Activated CD8-positive, alpha-beta T cell treated with anti-CD3 and anti-CD28 coated beads for 36 hours (primary cell): ENCODE measurements around the gene SLC44A1. TPM values are rescaled to one million over a fixed set of nuclear protein-coding genes. Genes with fewer than 3 reads are reported as not detected.

Experiments used
- ATAC-seq: fragments of 200-7000 bp; cut with Tn5 transposase; one replicate; pipeline ENCODE4 v1.10.0; 2021; ENCODE audit warnings: mild to moderate bottlenecking, moderate library complexity
- CTCF ChIA-PET: fragments of 350-600 bp; sonication (Branson Sonifier 250); formaldehyde crosslinking; loops from one replicate; lab custom pipeline; 2021; ENCODE audit warnings: antibody characterized with exemption; lab: Charles Lee
- POLR2A ChIA-PET: fragments of 350-600 bp; sonication (Branson Sonifier 250); formaldehyde crosslinking; loops from one replicate; lab custom pipeline; 2021; ENCODE audit warnings: antibody characterized with exemption; lab: Charles Lee
- DNase-seq: peaks from one replicate; pipeline ENCODE4 v3.0.0-alpha.2; 2020
- H3K27ac Mint-ChIP-seq: one replicate; pipeline ENCODE4 v1.8.0; 2021; ENCODE audit warnings: mild to moderate bottlenecking, mixed read lengths
- H3K27me3 Mint-ChIP-seq: one replicate; pipeline ENCODE4 v1.8.0; 2021; ENCODE audit warnings: mixed read lengths
- H3K36me3 Mint-ChIP-seq: one replicate; pipeline ENCODE4 v1.8.0; 2021; ENCODE audit warnings: low read depth, mixed read lengths
- H3K4me1 Mint-ChIP-seq: one replicate; pipeline ENCODE4 v1.8.0; 2021; ENCODE audit warnings: low read depth, mixed read lengths
- H3K4me3 Mint-ChIP-seq: one replicate; pipeline ENCODE4 v1.8.0; 2021; ENCODE audit warnings: mild to moderate bottlenecking, moderate library complexity, mixed read lengths
- H3K9me3 Mint-ChIP-seq: one replicate; pipeline ENCODE4 v1.8.0; 2021; ENCODE audit warnings: mixed read lengths
- CTCF ChIP-seq: fragments of 200-600 bp; IDR thresholded peaks from one replicate; pipeline ENCODE4 v1.8.0; 2022; ENCODE audit warnings: antibody characterized with exemption, mild to moderate bottlenecking
- intact Hi-C: fragments of 100-400 bp; cut with micrococcal nuclease; formaldehyde crosslinking; loops from one replicate; pipeline ENCODE4 v1.10.0; 2022
- total RNA-seq, 2 experiments: library from RNA; stranded (reverse); gene quantifications; one replicate each; pipeline ENCODE4 v1.2.3, GENCODE V29; 2021

Gene SLC44A1
- total RNA-seq, 2 experiments from 2014 or later, result 7.2 to 8.3 TPM

GRCh38 chr9:105241356-105242043, 3.0 kb upstream of the SLC44A1 start:
- intact Hi-C loops, result loop anchor here (10.0 kb wide), 1 partner anchor 173 kb away; no protein-coding TSS in a partner anchor
- ChIA-PET POLR2A (no interaction called here), CTCF (interaction anchor here (0.8 kb wide), 1 partner anchor 177 kb away, joined by 3 read pairs; no protein-coding TSS in a partner anchor)
- Mint-ChIP-seq H3K4me1 (peaks cover 16% of the 10 kb centered on the region), H3K36me3 (no peaks in the 10 kb centered on the region), H3K4me3 (no peak overlapping the region), H3K9me3 (no peaks in the 10 kb centered on the region), H3K27ac (no peak overlapping the region), H3K27me3 (peaks cover 16% of the 10 kb centered on the region)
- ATAC-seq (no peak), DNase-seq (no peak)
- TF ChIP-seq CTCF, result no peak

- H3K27me3 Mint-ChIP-seq, result peaks cover 19% of the 10 kb centered on the region
- no peaks in the 10 kb centered on the region for H3K9me3 Mint-ChIP-seq
- intact Hi-C loops, result loop anchor here (10.0 kb wide), 1 partner anchor 173 kb away; no protein-coding TSS in a partner anchor
- TF ChIP-seq CTCF, result no peak
- no peaks in the 10 kb centered on the region for H3K36me3 Mint-ChIP-seq
- ChIA-PET CTCF (no interaction called here), POLR2A (no interaction called here)
- ATAC-seq (no peak), DNase-seq (no peak)
- H3K4me1 Mint-ChIP-seq, result peaks cover 16% of the 10 kb centered on the region
- H3K27ac Mint-ChIP-seq, result no peak overlapping the region
- H3K4me3 Mint-ChIP-seq, result no peak overlapping the region
Observed at GRCh38 chr9:105242062-105242461, 2.4 kb upstream of the SLC44A1 start.

GRCh38 chr9:105242557-105242956, 1.9 kb upstream of the SLC44A1 start:
- no peaks in the 10 kb centered on the region for H3K36me3 Mint-ChIP-seq
- H3K4me3 Mint-ChIP-seq, result no peak overlapping the region
- POLR2A ChIA-PET, result no interaction called here
- DNase-seq, result no peak
- CTCF ChIA-PET, result no interaction called here
- H3K27ac Mint-ChIP-seq, result no peak overlapping the region
- no peaks in the 10 kb centered on the region for H3K9me3 Mint-ChIP-seq
- H3K4me1 Mint-ChIP-seq, result peaks cover 16% of the 10 kb centered on the region
- H3K27me3 Mint-ChIP-seq, result peaks cover 19% of the 10 kb centered on the region
- no peak for ATAC-seq
- no peak for TF ChIP-seq CTCF
- intact Hi-C loops, result loop anchor here (10.0 kb wide), 1 partner anchor 172 kb away; no protein-coding TSS in a partner anchor

GRCh38 chr9:105243015-105243686, 1.3 kb upstream of the SLC44A1 start:
- POLR2A ChIA-PET, result interaction anchor here (1.1 to 2.2 kb wide), 2 partner anchors 18 to 204 kb away, joined by 3 to 7 read pairs; no protein-coding TSS in a partner anchor
- Mint-ChIP-seq H3K27ac (no peak overlapping the region), H3K36me3 (no peaks in the 10 kb centered on the region), H3K9me3 (no peaks in the 10 kb centered on the region), H3K27me3 (peaks cover 19% of the 10 kb centered on the region), H3K4me3 (no peak overlapping the region), H3K4me1 (peaks cover 16% of the 10 kb centered on the region)
- no peak for ATAC-seq
- no peak for TF ChIP-seq CTCF
- CTCF ChIA-PET, result interaction anchor here (1.2 kb wide), 1 partner anchor 366 kb away, joined by 3 read pairs; no protein-coding TSS in a partner anchor
- intact Hi-C loops, result loop anchor here (10.0 kb wide), 1 partner anchor 172 kb away; no protein-coding TSS in a partner anchor
- DNase-seq, result no peak
